Upper lobe of left lung (tissue), 4 donors: ENCODE measurements around the gene KRT80.

Experiments used
- POLR2A ChIP-seq, 4 donors: fragments of 450-650 bp; IDR thresholded peaks; one replicate each; pipeline ENCODE4 v1.5.1; 2016 to 2017; ENCODE audit warnings: antibody characterized with exemption in 4 of 4, mild to moderate bottlenecking in 2 of 4
- POLR2AphosphoS5 ChIP-seq, 2 donors: sonication (generic); formaldehyde crosslinking; IDR thresholded peaks; one replicate each; pipeline ENCODE4 v1.5.1; 2017; ENCODE audit warnings: antibody characterized with exemption in 2 of 2
- TF ChIP-seq, protein P1 (sequence below), 6 experiments: fragments of 450-650 bp in 4 of 6; fragments of 200-600 bp in 2 of 6; sonication (generic) in 2 of 6; IDR thresholded peaks; one replicate each; pipeline ENCODE4 v1.5.1; 2016 to 2019; ENCODE audit warnings: antibody characterized with exemption in 6 of 6

- TF ChIP-seq, protein P1, sequence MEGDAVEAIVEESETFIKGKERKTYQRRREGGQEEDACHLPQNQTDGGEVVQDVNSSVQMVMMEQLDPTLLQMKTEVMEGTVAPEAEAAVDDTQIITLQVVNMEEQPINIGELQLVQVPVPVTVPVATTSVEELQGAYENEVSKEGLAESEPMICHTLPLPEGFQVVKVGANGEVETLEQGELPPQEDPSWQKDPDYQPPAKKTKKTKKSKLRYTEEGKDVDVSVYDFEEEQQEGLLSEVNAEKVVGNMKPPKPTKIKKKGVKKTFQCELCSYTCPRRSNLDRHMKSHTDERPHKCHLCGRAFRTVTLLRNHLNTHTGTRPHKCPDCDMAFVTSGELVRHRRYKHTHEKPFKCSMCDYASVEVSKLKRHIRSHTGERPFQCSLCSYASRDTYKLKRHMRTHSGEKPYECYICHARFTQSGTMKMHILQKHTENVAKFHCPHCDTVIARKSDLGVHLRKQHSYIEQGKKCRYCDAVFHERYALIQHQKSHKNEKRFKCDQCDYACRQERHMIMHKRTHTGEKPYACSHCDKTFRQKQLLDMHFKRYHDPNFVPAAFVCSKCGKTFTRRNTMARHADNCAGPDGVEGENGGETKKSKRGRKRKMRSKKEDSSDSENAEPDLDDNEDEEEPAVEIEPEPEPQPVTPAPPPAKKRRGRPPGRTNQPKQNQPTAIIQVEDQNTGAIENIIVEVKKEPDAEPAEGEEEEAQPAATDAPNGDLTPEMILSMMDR (IDR thresholded peaks at IDR 0.05), result no peak
- TF ChIP-seq POLR2A (IDR thresholded peaks at IDR 0.05), result no peak
- TF ChIP-seq POLR2AphosphoS5 (IDR thresholded peaks at IDR 0.05), result no peak
Measured at GRCh38 chr12:52151153-52151836, 40.5 kb downstream of the KRT80 start.
